ENCODE measurements around the gene FGF9.

- no peak for TF ChIP-seq CTCF (IDR thresholded peaks at IDR 0.05)
- TF ChIP-seq POLR2A (IDR thresholded peaks at IDR 0.05), result no peak
- no peak for TF ChIP-seq POLR2AphosphoS5 (IDR thresholded peaks at IDR 0.05)
These were observed 31.3 kb upstream of the FGF9 start for GRCh38 chr13:21639561-21639960.

All from suprapubic skin (tissue), 4 donors.